Naive thymus-derived CD8-positive, alpha-beta T cell (primary cell): ENCODE results near the gene GRIP2. TPM values are rescaled to one million over a fixed set of nuclear protein-coding genes. Genes with fewer than 3 reads are reported as not detected.
A peak's percentile ranks its signal among the peaks of the same experiment; 100 is the strongest.

Source experiments
- ATAC-seq, 2 donors: fragments of 150-1000 bp; cut with Tn5 transposase in 1 of 2; sonication (Bioruptor Pico), chemical (Tn5 transposase) in 1 of 2; 1 replicate in 1 of 2; 2 replicates in 1 of 2; pipeline ENCODE4 v1.10.0; 2021; ENCODE audit warnings: mild to moderate bottlenecking in 2 of 2, moderate library complexity in 2 of 2
- POLR2A ChIA-PET: fragments of 350-600 bp; sonication (Branson Sonifier 250); formaldehyde crosslinking; loops from one replicate; lab custom pipeline; 2021; ENCODE audit warnings: antibody characterized with exemption; lab: Charles Lee
- DNase-seq, 10 donors: peaks; one replicate each; pipeline versions ENCODE4 v3.0.0 to v3.0.0-alpha.2; 2020 to 2022
- H3K27ac Mint-ChIP-seq, 10 donors: one replicate each; pipeline ENCODE4 v1.8.0; 2020 to 2022; ENCODE audit warnings: mild to moderate bottlenecking in 10 of 10, mixed read lengths in 10 of 10, moderate library complexity in 4 of 10, inconsistent platforms in 1 of 10
- H3K27me3 Mint-ChIP-seq, 5 donors: one replicate each; pipeline ENCODE4 v1.8.0; 2021 to 2022; ENCODE audit warnings: mixed read lengths in 5 of 5
- H3K36me3 Mint-ChIP-seq, 3 donors: one replicate each; pipeline ENCODE4 v1.8.0; 2020 to 2022; ENCODE audit warnings: mixed read lengths in 3 of 3, mild to moderate bottlenecking in 2 of 3, inconsistent platforms in 1 of 3
- H3K4me1 Mint-ChIP-seq, 4 donors: one replicate each; pipeline ENCODE4 v1.8.0; 2021 to 2022; ENCODE audit warnings: mixed read lengths in 4 of 4
- H3K4me3 Mint-ChIP-seq, 10 donors: one replicate each; pipeline ENCODE4 v1.8.0; 2020 to 2022; ENCODE audit warnings: mild to moderate bottlenecking in 10 of 10, mixed read lengths in 10 of 10, moderate library complexity in 6 of 10, inconsistent platforms in 1 of 10
- H3K9me3 Mint-ChIP-seq, 9 donors: one replicate each; pipeline ENCODE4 v1.8.0; 2020 to 2022; ENCODE audit warnings: mixed read lengths in 9 of 9, mild to moderate bottlenecking in 3 of 9, inconsistent platforms in 1 of 9, moderate library complexity in 1 of 9
- polyA plus RNA-seq, 3 donors: library from polyadenylated mRNA; unstranded; fragments of 300-500 nt; fragmentation: Illumina TruSeq; gene quantifications; one replicate each; pipeline ENCODE4 v1.2.3, GENCODE V29; 2021
- total RNA-seq, 8 experiments: library from RNA in 2 of 8; stranded (reverse) in 2 of 8; gene quantifications; one replicate each; pipeline ENCODE4 v1.2.3 and lab custom pipeline; 2021 to 2026

Gene GRIP2
- total and polyA plus RNA-seq, 5 experiments from 2014 or later = not detected

DNA sequence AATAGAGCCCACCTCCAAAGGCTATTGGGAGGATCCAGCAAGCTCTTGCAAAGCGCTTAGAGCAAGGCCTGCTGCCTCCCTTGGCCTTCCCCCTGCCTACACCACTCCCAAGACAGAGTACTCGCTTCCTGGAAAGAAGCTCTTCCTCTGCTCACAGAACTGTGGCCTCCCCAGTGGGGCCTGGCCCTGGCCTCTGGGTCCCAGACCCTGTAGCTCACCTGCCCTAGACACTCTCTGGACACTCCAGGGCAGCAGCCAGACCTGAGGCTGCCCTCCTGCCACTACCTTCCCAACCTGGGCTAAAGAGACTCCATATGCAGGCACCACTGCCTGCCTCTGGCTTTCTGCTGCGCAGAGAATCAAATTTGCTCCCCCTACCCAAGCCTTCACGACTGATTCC is 49.9 kb downstream of the GRIP2 start:
- peaks cover 0 to 32% (median 6%) of the 10 kb centered on the region in 3 donors for H3K36me3 Mint-ChIP-seq

DNA sequence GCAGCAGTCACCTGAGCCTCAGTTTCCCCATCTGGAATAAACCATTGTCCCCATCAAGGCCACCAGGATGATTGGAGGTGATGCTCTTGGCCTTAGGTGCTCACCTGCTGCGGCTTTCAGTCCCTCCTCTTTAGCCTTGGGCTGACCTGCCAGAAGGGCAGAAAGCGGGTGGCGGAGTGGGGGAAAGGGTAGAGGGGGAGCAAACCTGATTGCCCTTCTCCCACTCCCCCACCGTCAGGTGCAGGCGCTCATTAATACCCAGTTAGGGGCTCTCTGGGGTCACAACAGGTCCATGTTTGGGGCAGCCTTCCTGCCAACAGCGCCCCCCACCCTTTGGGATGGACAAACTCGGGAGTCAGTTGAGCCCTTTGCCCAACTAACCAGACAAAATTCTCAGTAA is 50.5 kb downstream of the GRIP2 start:
- Mint-ChIP-seq H3K9me3 (no peaks in the 10 kb centered on the region), H3K4me1 (peaks cover 0 to 2% (median 0%) of the 10 kb centered on the region in 4 donors), H3K4me3 (no peak overlapping the region), H3K36me3 (peaks cover 4 to 38% (median 6%) of the 10 kb centered on the region in 3 donors), H3K27me3 (no peaks in the 10 kb centered on the region), H3K27ac (no peak overlapping the region)
- POLR2A ChIA-PET = no interaction called here
- DNase-seq (peak in 1 of 10 donors; percentile 36), ATAC-seq (no peak)

More for the DNA sequence above, 49.9 kb downstream of the GRIP2 start:
- Mint-ChIP-seq H3K27ac (peak overlapping the region in 3 of 10 donors; percentile 4 to 41 (median 12)), H3K4me3 (no peak overlapping the region), H3K9me3 (no peaks in the 10 kb centered on the region), H3K4me1 (peaks cover 0 to 2% (median 0%) of the 10 kb centered on the region in 4 donors), H3K27me3 (no peaks in the 10 kb centered on the region)
- POLR2A ChIA-PET = no interaction called here
- no peak for ATAC-seq
- DNase-seq = peak in 1 of 10 donors; percentile 31

DNA sequence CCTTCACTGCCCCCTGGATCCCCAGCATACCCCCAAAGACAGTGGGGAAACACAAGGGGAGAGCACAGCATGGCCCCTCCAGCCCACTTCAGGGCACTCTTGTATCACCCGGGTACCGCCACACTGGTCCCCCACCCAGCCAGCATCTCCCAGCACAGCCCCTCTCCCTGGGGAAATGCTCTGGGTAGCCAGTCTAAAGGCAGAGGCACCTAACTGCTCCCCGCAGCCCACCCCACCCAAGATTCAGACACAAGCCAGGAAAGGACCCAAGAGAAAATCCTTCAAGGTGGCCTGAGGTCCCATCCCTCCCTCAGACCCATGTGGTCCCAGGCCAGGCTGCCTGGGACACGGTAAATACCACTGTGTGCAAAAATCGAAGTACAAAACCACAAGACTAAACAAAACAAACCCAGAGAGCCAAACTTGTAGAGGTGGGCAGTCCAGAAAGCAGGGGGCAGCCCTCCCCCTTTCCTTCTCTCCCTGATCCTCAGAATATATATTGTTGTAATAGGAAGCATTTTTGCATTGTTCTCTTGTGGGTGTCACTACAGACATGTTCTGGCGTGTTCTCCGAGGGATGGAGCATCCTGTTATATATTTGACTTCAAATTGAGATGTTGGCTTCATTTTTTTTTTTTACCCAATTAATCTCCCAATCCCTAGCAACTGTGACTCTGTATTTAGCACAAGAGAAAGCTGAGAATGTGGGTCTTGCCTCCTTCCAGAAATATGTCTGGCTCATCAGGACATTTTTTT is 51.7 kb downstream of the GRIP2 start:
- H3K27ac Mint-ChIP-seq = peak overlapping the region in 5 of 10 donors; percentile 27 to 68 (median 40)
- peaks cover 8 to 50% (median 9%) of the 10 kb centered on the region in 3 donors for H3K36me3 Mint-ChIP-seq
- no peak for ATAC-seq
- H3K4me3 Mint-ChIP-seq = no peak overlapping the region
- H3K27me3 Mint-ChIP-seq = no peaks in the 10 kb centered on the region
- POLR2A ChIA-PET = no interaction called here
- peaks cover 0 to 4% (median 0%) of the 10 kb centered on the region in 4 donors for H3K4me1 Mint-ChIP-seq
- DNase-seq = peak in 1 of 10 donors; percentile 13
- no peaks in the 10 kb centered on the region for H3K9me3 Mint-ChIP-seq

DNA sequence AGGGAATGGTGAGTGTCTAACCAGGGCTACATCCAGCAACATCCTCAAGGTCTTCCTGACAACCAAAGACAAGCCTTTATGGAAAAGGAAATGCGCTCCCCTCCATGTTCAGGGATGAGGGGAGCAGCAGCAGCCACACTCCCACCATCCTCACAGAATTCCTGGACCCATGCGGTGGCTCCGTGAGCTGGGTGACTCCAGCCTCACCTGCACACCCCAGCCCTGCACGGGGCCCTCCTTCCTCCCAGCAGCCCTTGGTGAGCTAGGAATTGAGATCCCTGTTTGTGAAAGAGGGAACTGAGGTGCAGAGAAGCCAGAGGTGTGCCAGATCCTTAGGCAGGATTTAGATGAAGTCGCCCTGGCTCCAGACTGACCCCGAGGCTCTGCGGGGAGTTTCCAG is 52.3 kb downstream of the GRIP2 start:
- Mint-ChIP-seq H3K4me1 (peaks cover 0 to 4% (median 0%) of the 10 kb centered on the region in 4 donors), H3K27me3 (no peaks in the 10 kb centered on the region), H3K36me3 (peaks cover 8 to 56% (median 9%) of the 10 kb centered on the region in 3 donors), H3K4me3 (no peak overlapping the region), H3K9me3 (no peaks in the 10 kb centered on the region), H3K27ac (no peak overlapping the region)
- DNase-seq (peak in 1 of 10 donors; percentile 38), ATAC-seq (no peak)
- POLR2A ChIA-PET = no interaction called here

GRCh38 chr3:14487086-14487485 is 53.1 kb downstream of the GRIP2 start:
- Mint-ChIP-seq H3K4me3 (no peak overlapping the region), H3K36me3 (peaks cover 8 to 62% (median 9%) of the 10 kb centered on the region in 3 donors), H3K9me3 (no peaks in the 10 kb centered on the region), H3K4me1 (peaks cover 0 to 4% (median 0%) of the 10 kb centered on the region in 4 donors), H3K27me3 (no peaks in the 10 kb centered on the region), H3K27ac (peak overlapping the region in 4 of 10 donors; percentile 10 to 71 (median 51))
- POLR2A ChIA-PET = no interaction called here
- ATAC-seq (no peak), DNase-seq (peak in 1 of 10 donors; percentile 19)

DNA sequence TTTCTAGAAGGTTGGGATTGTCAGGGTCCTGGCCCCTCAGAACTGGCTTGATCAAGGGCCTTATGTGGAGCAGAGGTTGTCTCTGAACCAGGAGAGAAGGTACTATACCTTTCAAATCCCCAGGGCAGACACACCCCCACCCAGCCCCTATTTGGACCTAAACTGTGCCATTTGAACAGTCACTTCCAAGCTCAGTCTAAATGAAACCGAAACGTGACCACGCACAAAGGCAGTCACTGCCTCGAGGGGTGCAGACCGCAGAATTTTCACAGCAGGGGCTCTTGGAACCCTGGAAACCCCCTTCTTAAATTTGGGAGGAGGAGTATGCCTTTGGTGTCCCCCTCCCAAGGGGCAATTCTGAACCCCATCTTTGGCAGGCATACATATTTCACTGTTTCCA is 53.7 kb downstream of the GRIP2 start:
- Mint-ChIP-seq H3K9me3 (no peaks in the 10 kb centered on the region), H3K27ac (peak overlapping the region in 1 of 10 donors; percentile 10), H3K4me3 (no peak overlapping the region), H3K4me1 (peaks cover 0 to 4% (median 0%) of the 10 kb centered on the region in 4 donors), H3K27me3 (no peaks in the 10 kb centered on the region), H3K36me3 (peaks cover 8 to 67% (median 13%) of the 10 kb centered on the region in 3 donors)
- POLR2A ChIA-PET = no interaction called here
- no peak for ATAC-seq
- peak in 1 of 10 donors; percentile 3 for DNase-seq

GRCh38 chr3:14485981-14486380 is 54.2 kb downstream of the GRIP2 start:
- POLR2A ChIA-PET = no interaction called here
- Mint-ChIP-seq H3K4me1 (peaks cover 0 to 4% (median 0%) of the 10 kb centered on the region in 4 donors), H3K4me3 (no peak overlapping the region), H3K9me3 (no peaks in the 10 kb centered on the region), H3K27ac (peak overlapping the region in 2 of 10 donors; percentile 33 to 47), H3K27me3 (no peaks in the 10 kb centered on the region), H3K36me3 (peaks cover 8 to 70% (median 15%) of the 10 kb centered on the region in 3 donors)
- ATAC-seq (no peak), DNase-seq (peak in 1 of 10 donors; percentile 41)

DNA sequence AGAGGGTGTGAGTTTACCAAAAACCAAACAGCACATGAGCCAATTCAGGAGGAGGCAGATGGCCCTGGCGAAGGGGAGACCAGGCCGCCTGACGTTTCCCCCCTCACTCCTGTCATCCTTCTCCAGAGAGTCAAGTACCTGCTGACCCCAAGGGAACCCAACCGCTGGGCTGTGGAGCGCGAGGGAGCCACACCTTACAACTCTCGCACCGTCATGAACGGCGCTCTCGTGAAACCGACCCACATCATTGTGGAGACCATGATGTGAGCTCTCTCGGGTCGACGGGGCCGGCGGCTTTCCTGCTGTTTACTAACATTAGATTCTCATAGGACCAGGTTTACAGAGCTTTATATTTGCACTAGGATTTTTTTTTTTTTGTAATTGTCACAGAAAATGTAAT is 55.4 kb downstream of the GRIP2 start:
- DNase-seq (peak in 1 of 10 donors; percentile 18), ATAC-seq (no peak)
- Mint-ChIP-seq H3K4me1 (peaks cover 0 to 2% (median 0%) of the 10 kb centered on the region in 4 donors), H3K27ac (peak overlapping the region in 2 of 10 donors; percentile 82 to 89), H3K36me3 (peaks cover 8 to 77% (median 13%) of the 10 kb centered on the region in 3 donors), H3K27me3 (no peaks in the 10 kb centered on the region), H3K4me3 (no peak overlapping the region), H3K9me3 (no peaks in the 10 kb centered on the region)
- POLR2A ChIA-PET = no interaction called here

DNA sequence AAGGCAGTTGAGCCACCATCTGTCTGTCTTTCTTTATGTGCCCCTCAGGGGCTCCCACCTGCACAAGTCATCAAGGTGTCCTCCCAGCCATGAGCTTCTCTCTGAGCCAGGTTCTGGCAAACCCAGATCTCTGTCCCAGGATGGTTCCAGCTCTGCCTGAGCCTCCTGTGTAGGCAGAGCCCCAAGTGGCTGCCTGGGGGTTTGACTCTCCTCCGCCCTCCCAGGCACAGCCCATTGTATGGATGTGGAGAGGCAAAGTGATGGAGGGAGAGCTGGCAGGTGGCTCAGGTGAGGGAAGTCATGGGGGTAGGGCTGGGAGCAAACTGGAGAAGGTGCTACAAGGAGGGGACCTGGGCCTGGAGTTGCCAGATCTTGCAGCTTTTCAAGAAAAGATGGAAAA is 56.9 kb downstream of the GRIP2 start:
- POLR2A ChIA-PET = no interaction called here
- Mint-ChIP-seq H3K27ac (peak overlapping the region in 5 of 10 donors; percentile 25 to 74 (median 59)), H3K4me1 (peaks cover 0 to 2% (median 0%) of the 10 kb centered on the region in 4 donors), H3K36me3 (peaks cover 8 to 83% (median 17%) of the 10 kb centered on the region in 3 donors), H3K9me3 (no peaks in the 10 kb centered on the region), H3K27me3 (no peaks in the 10 kb centered on the region), H3K4me3 (no peak overlapping the region)
- no peak for ATAC-seq
- DNase-seq = no peak

GRCh38 chr3:14482271-14482721 is 57.8 kb downstream of the GRIP2 start:
- Mint-ChIP-seq H3K27ac (peak overlapping the region in 1 of 10 donors; percentile 35), H3K27me3 (no peaks in the 10 kb centered on the region), H3K9me3 (no peaks in the 10 kb centered on the region), H3K36me3 (peaks cover 8 to 87% (median 16%) of the 10 kb centered on the region in 3 donors), H3K4me3 (no peak overlapping the region), H3K4me1 (peaks cover 0 to 2% (median 0%) of the 10 kb centered on the region in 4 donors)
- ATAC-seq = no peak
- POLR2A ChIA-PET = no interaction called here
- DNase-seq = no peak

DNA sequence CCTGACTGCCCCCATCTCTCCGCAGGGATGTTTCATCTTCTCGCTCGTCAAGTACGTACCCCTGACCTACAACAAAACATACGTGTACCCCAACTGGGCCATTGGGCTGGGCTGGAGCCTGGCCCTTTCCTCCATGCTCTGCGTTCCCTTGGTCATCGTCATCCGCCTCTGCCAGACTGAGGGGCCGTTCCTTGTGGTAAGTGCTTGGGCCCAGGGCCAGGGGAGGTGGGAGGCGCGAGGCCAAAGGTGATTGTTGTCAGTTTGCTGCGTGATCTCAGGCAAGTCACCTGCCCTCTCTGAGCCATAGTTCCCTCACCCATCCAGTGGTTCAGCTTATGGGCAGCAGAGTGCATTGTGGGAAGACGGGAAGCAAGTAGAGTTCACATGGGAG is 58.5 kb downstream of the GRIP2 start:
- Mint-ChIP-seq H3K27me3 (no peaks in the 10 kb centered on the region), H3K4me1 (peaks cover 0 to 2% (median 0%) of the 10 kb centered on the region in 4 donors), H3K27ac (peak overlapping the region in 1 of 10 donors; percentile 6), H3K4me3 (no peak overlapping the region), H3K36me3 (peaks cover 8 to 85% (median 14%) of the 10 kb centered on the region in 3 donors), H3K9me3 (no peaks in the 10 kb centered on the region)
- ATAC-seq (no peak), DNase-seq (no peak)
- POLR2A ChIA-PET = no interaction called here

- ATAC-seq (no peak), DNase-seq (no peak)
- H3K4me1 Mint-ChIP-seq = peaks cover 0 to 2% (median 0%) of the 10 kb centered on the region in 4 donors
- H3K36me3 Mint-ChIP-seq = peaks cover 8 to 84% (median 14%) of the 10 kb centered on the region in 3 donors
- POLR2A ChIA-PET = no interaction called here
- H3K9me3 Mint-ChIP-seq = no peaks in the 10 kb centered on the region
- H3K27me3 Mint-ChIP-seq = no peaks in the 10 kb centered on the region
- peak overlapping the region in 2 of 10 donors; percentile 62 to 74 for H3K27ac Mint-ChIP-seq
- no peak overlapping the region for H3K4me3 Mint-ChIP-seq
These were observed 59.0 kb downstream of the GRIP2 start for GRCh38 chr3:14481018-14481645.
